ENCODE results near the gene SH2D7. TPM values are rescaled to one million over a fixed set of nuclear protein-coding genes. Genes with fewer than 3 reads are reported as not detected.
A peak's percentile ranks its signal among the peaks of the same experiment; 100 is the strongest.

SH2D7 gene
- total RNA-seq, 1 donor from 2014 or later, result not detected

GRCh38 chr15:78049691-78050440 lies 42.5 kb upstream of the SH2D7 start:
- no peaks in the 10 kb centered on the region for H3K36me3 ChIP-seq
- no peak for TF ChIP-seq EZH2 (IDR thresholded peaks at IDR 0.05)
- TF ChIP-seq CTCF (IDR thresholded peaks at IDR 0.05), result no peak
- TF ChIP-seq EZH2phosphoT487 (IDR thresholded peaks at IDR 0.05), result no peak
- no peak overlapping the region for H3K9ac ChIP-seq
- H4K20me1 ChIP-seq (ENCODE audit: low read depth), result no peaks in the 10 kb centered on the region
- H3K27ac Mint-ChIP-seq, result peak overlapping the region; percentile 61
- no peak overlapping the region for H3K4me2 ChIP-seq
- peaks cover 5% of the 10 kb centered on the region for H3K4me1 Mint-ChIP-seq
- DNase-seq (ENCODE audit: low spot score), result no peak
- no peak overlapping the region for H3K4me3 ChIP-seq
- H3K79me2 ChIP-seq (ENCODE audit: low read depth), result no peaks in the 10 kb centered on the region
- no peak overlapping the region for H3K27ac ChIP-seq
- no peaks in the 10 kb centered on the region for H3K9me3 ChIP-seq (ENCODE audit: low read depth)
- H3K36me3 Mint-ChIP-seq, result no peaks in the 10 kb centered on the region
- H3K4me1 ChIP-seq, result peaks cover 14% of the 10 kb centered on the region
- H3K9me3 Mint-ChIP-seq, result no peaks in the 10 kb centered on the region
- H2AFZ ChIP-seq (replicated peaks), result no peak overlapping the region
- no peaks in the 10 kb centered on the region for H3K27me3 Mint-ChIP-seq (ENCODE audit: insufficient read depth, low read depth)
- H3K4me3 Mint-ChIP-seq, result no peak overlapping the region
- H3F3A ChIP-seq (ENCODE audit: low read depth), result no peaks in the 10 kb centered on the region
- H3K27me3 ChIP-seq, result no peaks in the 10 kb centered on the region

- Histone ChIP-seq H3K4me3 (no peak overlapping the region), H3K79me2 (ENCODE audit: low read depth) (no peaks in the 10 kb centered on the region), H3K27ac (no peak overlapping the region), H2AFZ (replicated peaks) (no peak overlapping the region), H3K9ac (no peak overlapping the region), H3K4me2 (no peak overlapping the region), H3K9me3 (ENCODE audit: low read depth) (no peaks in the 10 kb centered on the region), H3K36me3 (no peaks in the 10 kb centered on the region), H3K4me1 (peaks cover 14% of the 10 kb centered on the region), H4K20me1 (ENCODE audit: low read depth) (no peaks in the 10 kb centered on the region), H3F3A (ENCODE audit: low read depth) (no peaks in the 10 kb centered on the region), H3K27me3 (no peaks in the 10 kb centered on the region)
- Mint-ChIP-seq H3K36me3 (no peaks in the 10 kb centered on the region), H3K4me1 (peaks cover 5% of the 10 kb centered on the region), H3K4me3 (no peak overlapping the region), H3K9me3 (no peaks in the 10 kb centered on the region), H3K27ac (no peak overlapping the region), H3K27me3 (ENCODE audit: insufficient read depth, low read depth) (no peaks in the 10 kb centered on the region)
- peak; percentile 26 for DNase-seq (ENCODE audit: low spot score)
- TF ChIP-seq EZH2 (IDR thresholded peaks at IDR 0.05), result no peak
- TF ChIP-seq CTCF (IDR thresholded peaks at IDR 0.05), result no peak
- TF ChIP-seq EZH2phosphoT487 (IDR thresholded peaks at IDR 0.05), result no peak
These were observed 41.9 kb upstream of the SH2D7 start for GRCh38 chr15:78050441-78050809.

- Histone ChIP-seq H3K27me3 (no peaks in the 10 kb centered on the region), H3K4me3 (no peak overlapping the region), H3K4me1 (peaks cover 14% of the 10 kb centered on the region), H2AFZ (replicated peaks) (no peak overlapping the region), H3K27ac (no peak overlapping the region), H3K9ac (no peak overlapping the region), H3F3A (ENCODE audit: low read depth) (no peaks in the 10 kb centered on the region), H3K9me3 (ENCODE audit: low read depth) (no peaks in the 10 kb centered on the region), H3K79me2 (ENCODE audit: low read depth) (no peaks in the 10 kb centered on the region), H3K36me3 (no peaks in the 10 kb centered on the region), H3K4me2 (no peak overlapping the region), H4K20me1 (ENCODE audit: low read depth) (peaks cover 1% of the 10 kb centered on the region)
- no peak for TF ChIP-seq EZH2 (IDR thresholded peaks at IDR 0.05)
- TF ChIP-seq EZH2phosphoT487 (IDR thresholded peaks at IDR 0.05), result no peak
- Mint-ChIP-seq H3K27ac (no peak overlapping the region), H3K36me3 (no peaks in the 10 kb centered on the region), H3K4me3 (no peak overlapping the region), H3K9me3 (no peaks in the 10 kb centered on the region), H3K4me1 (peaks cover 5% of the 10 kb centered on the region), H3K27me3 (ENCODE audit: insufficient read depth, low read depth) (no peaks in the 10 kb centered on the region)
- DNase-seq (ENCODE audit: low spot score), result no peak
These were observed 41.5 kb upstream of the SH2D7 start for GRCh38 chr15:78050826-78051225.

GRCh38 chr15:78051596-78051995 lies 40.8 kb upstream of the SH2D7 start:
- no peak for DNase-seq (ENCODE audit: low spot score)
- Histone ChIP-seq H3K4me2 (no peak overlapping the region), H3K27me3 (no peaks in the 10 kb centered on the region), H4K20me1 (ENCODE audit: low read depth) (peaks cover 6% of the 10 kb centered on the region), H3K9ac (no peak overlapping the region), H3K4me3 (no peak overlapping the region), H2AFZ (replicated peaks) (no peak overlapping the region), H3K4me1 (peaks cover 21% of the 10 kb centered on the region), H3K27ac (no peak overlapping the region), H3K9me3 (ENCODE audit: low read depth) (no peaks in the 10 kb centered on the region), H3K36me3 (no peaks in the 10 kb centered on the region), H3K79me2 (ENCODE audit: low read depth) (no peaks in the 10 kb centered on the region), H3F3A (ENCODE audit: low read depth) (no peaks in the 10 kb centered on the region)
- H3K9me3 Mint-ChIP-seq, result no peaks in the 10 kb centered on the region
- TF ChIP-seq EZH2 (IDR thresholded peaks at IDR 0.05), result no peak
- TF ChIP-seq EZH2phosphoT487 (IDR thresholded peaks at IDR 0.05), result no peak
- no peak for TF ChIP-seq CTCF (IDR thresholded peaks at IDR 0.05)
- peaks cover 10% of the 10 kb centered on the region for H3K4me1 Mint-ChIP-seq
- no peak overlapping the region for H3K4me3 Mint-ChIP-seq
- H3K36me3 Mint-ChIP-seq, result no peaks in the 10 kb centered on the region
- no peak overlapping the region for H3K27ac Mint-ChIP-seq
- no peaks in the 10 kb centered on the region for H3K27me3 Mint-ChIP-seq (ENCODE audit: insufficient read depth, low read depth)

Measured in neural progenitor cell (in vitro differentiated cells).